Iris pigment epithelial cell (primary cell): ENCODE results near the gene ADAMTS14.

Experiments used
- DNase-seq: peaks from one replicate; pipeline ENCODE4 v3.0.0-alpha.2; 2011; ENCODE audit warnings: low read depth

Gene ADAMTS14

DNA sequence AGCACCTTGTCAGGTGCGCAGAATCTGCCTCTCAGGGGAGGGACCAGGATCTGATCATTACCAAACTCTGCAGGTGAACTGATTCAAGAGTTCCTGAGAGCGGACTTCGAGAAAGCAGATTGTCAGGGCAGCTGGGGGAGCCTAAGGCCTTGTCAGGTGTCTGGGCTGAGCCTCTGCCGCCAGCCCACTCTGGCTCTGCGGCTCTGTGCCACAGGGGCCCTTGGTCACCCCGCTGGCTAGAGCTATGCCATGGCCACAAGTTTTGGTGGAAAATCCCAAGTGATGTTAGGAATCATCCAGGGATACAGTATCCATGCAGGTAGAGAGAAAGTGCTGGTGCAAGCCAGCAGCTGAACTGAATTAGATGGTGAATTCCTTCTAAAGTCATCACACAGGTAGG lies 4.2 kb downstream of the ADAMTS14 start:
- no peak for DNase-seq

DNA sequence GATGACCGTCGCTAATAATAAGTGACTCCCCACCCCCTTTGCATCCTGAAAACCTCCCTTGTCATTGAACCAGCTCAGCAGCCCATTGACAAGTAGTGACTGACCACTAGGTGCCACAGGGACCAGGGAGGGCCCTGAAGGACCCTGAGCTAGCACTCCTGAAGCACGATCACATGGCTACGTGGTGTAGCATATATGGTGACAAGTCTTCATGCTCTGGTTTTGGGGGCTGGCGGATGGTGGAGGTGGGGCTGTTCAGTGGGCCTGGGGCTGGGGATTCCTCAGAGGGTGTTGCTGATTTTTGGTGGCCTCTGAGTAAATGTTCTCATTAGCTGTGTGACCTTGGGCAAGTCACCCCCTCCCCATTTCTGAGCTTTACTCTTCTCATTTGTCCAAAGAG lies 4.7 kb downstream of the ADAMTS14 start:
- no peak for DNase-seq

DNA sequence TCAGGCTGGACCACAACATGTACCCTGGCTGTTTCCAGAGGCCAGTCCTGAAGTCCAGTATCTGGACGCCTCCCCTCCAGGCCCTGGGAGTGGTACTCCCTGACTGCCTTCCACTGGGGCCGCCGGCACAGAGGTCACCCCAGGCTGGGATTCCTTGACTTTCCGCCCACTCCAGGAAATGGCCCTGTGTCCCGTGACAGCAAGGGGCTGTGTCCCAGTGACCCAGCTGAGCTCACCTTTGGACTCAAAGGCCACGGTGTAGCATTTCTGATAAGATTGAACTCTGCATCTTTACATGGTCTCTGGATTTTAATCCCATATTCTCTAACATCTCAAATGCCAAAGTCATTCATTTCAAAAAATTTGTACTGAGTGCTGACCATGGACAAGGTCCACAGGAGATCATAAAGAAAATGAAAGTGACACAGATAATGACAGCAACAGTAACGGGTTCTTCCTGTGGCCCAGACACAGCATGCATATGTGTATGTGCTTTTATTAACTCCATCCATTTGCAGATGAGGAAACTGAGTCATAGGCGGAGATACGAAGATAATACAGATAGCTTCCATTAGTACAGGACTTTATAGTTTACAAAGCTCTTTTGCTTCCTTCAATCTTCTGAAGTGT lies 5.4 kb downstream of the ADAMTS14 start:
- no peak for DNase-seq

DNA sequence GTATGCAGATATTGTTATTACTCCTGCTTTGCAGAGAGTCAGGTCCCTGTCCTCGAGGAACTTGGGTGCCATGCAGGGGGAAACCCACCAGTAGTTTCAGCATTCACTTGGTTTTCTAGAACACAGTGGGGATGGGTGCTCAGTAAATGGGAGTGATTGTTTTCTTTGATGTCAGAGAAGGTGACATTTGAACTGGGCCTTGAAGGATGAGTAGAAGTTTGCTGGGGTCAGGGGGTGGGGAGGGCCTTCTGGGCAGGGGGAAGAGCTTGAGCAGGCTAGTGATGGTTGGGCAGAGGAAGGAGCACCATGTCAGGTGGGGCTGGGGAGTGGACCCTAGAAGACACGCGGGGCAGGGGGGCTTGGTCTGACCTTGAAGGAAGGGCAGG lies 5.9 kb downstream of the ADAMTS14 start:
- no peak for DNase-seq

DNA sequence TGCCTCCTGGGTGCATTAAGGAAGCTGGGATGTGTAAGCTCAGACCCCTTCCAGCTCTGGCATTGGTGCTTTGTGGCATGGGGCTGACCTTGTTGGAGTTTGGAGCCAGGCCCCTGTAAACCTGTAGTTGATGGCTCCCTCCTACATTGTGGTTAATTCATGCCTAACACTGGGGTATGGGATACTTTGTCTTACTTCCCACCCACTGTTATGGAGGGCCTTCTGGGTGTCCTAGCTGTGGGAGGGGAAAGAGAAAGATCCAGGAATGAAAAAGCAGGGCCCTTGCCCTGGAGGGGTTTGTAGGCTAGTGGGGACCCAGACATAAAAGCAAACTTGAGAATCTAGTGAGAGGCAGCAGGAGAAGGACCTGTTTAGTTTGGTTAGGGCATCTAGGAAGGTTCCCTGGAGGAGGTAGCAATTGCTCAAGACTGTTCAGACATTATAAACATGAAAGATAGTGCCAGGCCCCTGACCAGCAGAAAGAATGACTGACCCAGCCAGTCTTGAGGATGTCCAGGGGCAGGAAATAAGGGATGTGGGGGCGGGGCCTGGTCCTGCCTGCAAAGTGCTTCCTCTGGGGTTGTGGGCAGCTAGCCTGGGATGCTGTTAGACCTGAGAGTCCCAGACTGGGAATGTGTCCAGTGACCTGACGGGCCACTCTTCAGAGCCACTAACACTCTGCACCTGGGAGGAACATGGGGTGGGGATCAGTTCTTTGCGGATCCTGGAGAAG lies 6.6 kb downstream of the ADAMTS14 start:
- DNase-seq = no peak

DNA sequence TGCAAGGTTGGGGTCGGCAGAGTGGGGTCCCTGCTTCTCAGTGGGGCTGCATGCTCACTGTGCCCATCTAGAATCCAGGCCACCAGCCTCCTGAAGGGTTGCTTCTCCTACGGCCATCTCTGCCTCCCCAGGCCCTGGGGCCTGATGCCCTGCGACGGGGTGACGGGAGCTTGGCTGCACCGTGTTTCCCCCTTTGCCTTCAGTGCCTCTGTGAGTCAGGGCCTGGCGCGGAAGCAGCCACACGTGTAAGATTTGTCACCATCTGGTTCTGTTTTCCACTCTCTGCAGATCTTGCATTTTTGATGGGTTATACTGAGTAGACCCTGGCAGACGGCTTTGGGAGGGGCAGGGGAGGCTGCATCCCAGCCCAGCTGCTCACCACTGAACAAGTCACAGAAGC lies 7.2 kb downstream of the ADAMTS14 start:
- DNase-seq = peak; percentile 56

DNA sequence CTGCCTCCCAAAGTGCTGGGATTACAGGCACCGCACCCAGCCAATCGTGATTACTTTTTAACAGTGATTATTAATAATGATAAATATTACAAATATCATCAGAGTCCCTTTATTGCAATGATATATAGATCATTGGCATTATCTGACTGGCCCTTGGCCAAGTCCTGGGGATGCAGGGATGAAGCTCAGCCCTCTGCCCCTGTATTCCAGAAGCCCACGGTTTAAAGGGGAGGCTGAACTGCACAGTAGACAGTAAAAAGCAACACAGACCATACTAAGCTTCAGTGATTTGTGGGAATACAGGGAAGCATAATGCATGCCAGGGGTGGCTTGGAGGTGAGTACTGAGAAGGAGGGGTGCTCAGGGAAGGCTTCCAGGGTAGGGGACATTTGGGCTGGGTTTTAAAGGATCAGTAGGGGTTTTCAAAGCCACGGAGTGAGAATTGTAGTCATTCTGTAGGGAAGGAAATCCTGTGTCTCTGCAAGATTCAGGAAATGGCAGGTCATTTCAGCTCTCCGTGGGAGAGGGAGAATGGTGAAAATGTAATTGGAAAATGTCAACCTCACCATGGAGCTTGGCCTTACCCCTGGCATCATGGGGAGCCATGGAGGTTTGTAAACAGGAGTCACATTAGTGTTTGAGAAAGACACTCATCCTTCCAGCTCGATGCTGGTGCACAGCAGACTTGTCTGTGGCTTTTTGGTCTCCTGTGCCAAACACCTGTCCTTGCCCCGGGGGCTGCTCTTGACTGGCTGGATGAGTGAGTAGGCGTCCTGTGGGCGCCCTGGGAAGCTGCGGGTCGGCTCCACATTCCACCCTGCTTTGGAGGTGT lies 8.8 kb downstream of the ADAMTS14 start:
- DNase-seq = no peak

DNA sequence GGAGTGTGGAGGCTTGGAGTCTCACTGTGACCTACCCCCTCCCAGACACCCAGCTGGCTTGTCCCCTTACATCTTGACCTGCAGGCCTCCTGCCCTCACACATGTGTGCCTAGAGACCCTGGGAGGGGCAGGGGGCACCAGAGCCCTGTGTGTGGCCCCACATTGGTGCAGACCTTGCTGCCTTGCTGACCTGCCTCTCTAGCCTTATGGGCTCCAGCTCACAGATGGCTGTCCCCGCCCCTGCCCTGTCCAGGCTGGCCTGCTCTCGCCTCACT lies 9.4 kb downstream of the ADAMTS14 start:
- no peak for DNase-seq

DNA sequence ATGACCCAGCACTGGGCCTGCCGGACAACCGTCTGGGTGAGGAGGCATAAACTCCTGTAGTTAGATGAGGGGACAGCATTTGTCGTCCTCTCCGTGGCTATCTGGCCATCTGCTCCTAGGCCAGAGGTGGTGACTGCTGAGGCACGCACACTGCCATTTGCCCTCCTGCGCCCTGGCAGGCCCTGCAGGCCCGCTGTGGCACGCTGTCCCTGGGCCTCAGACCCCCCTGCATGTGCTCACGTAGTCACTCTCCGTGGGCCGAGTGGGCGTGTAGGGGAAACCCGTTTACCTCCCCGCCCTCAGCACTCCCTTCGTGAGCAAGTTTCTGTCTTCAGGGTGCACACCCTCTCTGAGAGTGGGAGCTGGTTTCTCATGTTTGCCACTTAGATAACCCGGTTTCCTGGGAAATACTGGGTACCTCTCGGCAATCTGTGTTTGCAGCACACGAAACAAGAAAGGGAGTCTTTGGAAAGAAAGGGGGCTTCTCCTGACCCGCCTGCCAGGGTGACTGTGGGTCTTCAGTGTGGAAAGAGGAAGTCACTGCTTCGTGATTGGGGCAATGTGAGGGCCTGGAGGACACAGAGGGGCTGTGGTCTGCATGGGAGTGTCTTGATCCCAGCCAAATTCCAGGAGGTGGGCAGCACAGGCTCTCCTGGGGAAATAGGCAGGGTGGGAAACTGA lies 10.8 kb downstream of the ADAMTS14 start:
- DNase-seq = no peak

DNA sequence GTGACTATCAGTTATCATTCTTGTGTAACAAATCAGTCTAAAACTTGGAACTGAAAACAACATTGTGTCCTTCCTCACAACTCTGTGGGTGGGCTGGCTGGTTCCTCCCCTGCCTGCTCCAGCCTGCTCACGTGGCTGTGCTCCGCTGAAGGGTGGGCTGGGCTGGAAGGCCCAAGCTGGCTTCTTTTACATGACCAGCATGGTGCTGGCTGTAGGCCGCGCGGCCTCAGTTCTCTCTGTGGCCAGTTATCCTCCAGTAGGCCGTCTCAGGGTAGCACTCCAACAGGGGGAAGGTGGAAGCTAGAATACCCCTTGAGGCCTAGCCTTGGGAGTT lies 11.3 kb downstream of the ADAMTS14 start:
- no peak for DNase-seq

DNA sequence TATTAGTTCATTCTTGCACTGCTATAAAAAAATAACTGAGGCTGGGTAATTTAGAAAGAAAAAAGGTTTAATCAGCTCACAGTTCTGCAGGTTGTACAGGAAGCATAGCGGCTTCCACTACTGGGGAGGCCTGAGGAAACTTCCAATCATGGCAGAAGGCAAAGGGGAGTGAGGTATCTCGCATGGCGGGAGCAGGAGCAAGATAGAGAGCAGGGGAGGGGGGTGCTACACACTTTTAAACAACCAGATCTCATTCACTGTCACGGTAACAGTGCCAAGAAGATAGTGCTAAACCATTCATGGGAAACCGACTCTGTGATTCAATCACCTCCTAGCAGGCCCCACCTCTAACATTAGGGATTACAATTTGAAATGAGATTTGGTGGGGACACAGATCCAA lies 11.6 kb downstream of the ADAMTS14 start:
- no peak for DNase-seq

DNA sequence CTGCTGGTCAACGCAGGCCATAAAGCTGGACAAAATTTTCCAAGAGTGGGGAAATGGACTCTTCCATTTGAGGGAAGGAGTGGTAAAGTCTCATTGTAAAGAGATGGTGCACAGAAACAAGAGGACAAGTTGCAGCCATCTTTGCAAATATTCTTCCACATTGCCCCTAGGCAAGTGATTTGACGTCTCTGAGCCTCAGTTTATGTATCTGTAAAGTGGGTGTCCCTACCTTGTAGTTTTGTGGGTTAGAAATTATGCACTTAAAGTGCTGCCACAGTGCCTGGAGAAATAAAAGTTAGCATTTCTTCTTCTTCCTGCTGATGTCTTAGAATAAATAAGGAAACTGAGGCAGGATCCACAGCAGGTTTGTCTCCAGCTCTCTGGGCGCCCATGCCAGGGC lies 12.1 kb downstream of the ADAMTS14 start:
- DNase-seq = no peak

DNA sequence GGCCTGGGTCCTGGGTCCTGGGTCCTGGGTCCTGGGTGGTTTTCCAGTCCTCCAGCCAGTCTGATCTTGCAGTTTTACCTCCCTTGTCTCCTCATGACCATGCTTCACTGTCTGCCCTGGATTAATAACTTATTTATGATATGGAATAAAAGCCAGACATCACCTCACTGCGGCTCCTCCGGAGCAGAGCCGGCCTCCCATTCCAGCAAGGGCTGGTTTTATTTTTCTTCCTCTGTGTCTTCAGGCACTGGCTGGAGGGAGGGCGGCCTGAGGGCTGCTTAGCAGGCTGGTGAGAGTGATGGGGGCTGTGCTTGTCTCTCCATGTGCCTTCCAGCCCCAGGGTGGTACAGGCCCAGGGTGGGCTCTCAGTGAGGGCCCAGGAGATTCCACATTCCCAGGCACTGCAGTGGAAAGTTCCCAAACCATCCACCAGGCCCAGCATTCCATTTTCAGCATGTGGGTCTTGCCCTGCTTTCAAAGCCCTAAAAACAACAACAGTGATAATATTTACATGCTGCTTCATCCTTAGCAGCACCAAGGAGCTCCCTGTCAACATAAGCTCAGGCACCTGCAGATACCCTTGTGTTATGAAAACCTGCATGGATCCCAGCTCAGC lies 12.6 kb downstream of the ADAMTS14 start:
- no peak for DNase-seq

DNA sequence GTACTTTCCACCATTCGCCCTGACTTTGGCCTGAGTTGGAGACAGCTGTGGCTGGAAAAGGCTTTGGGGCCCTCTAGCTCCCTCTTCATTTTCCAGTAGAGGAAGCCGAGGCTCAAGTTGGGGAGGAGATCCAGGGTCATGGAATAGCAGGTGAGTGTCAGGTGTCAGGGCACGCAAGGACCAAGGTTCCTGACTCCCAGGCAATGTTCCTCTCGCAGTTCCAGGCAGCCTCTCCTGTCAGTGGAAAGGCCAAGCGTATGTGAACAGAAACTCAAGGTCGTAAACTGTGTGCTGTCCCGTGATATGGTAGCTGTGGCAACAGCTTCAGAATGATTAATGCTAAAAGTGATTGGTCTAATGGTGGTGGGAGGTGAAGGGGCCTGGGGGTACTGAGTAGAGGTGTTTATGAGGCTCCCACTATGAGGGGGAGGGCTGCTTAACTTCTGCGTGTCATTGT lies 13.2 kb downstream of the ADAMTS14 start:
- no peak for DNase-seq

DNA sequence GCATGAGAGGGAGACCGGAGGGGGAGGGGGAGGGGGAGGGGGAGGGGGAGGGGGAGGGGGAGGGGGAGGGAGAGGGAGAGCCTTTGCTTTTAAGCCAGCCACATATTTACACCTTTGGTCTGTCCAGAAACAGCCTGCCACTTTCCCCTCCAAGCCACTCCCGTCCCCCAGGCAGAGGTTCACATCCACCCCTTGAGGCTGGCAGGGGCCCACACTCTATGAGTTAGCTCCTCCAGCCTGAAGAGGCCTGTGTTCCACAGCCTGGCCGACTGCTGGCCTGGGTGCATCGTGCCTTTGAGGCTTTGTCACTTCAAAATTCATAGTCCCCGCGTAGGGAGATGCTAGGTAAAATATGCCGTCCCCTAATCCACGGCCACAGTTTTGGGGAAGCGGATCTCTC lies 16.5 kb downstream of the ADAMTS14 start:
- no peak for DNase-seq

DNA sequence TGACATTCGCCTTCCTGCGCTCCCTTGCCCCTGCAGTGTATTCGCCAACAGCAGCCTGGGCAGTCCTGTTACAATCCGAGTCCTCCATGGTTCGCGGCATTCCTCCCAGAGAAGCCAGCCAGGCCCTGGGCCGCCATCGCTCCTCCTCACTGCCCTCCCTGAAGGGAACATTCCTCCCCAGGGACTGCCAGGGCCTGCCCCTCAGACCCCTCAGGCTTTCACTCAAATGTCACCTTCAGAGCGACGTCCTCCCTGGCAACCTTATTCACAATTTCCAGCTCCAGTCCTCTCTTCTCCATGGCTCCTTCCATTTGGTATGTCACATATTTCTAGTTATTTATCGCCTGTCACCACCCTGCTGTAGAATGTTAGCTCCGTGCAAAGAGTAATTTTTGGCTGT lies 17.4 kb downstream of the ADAMTS14 start:
- DNase-seq = no peak

DNA sequence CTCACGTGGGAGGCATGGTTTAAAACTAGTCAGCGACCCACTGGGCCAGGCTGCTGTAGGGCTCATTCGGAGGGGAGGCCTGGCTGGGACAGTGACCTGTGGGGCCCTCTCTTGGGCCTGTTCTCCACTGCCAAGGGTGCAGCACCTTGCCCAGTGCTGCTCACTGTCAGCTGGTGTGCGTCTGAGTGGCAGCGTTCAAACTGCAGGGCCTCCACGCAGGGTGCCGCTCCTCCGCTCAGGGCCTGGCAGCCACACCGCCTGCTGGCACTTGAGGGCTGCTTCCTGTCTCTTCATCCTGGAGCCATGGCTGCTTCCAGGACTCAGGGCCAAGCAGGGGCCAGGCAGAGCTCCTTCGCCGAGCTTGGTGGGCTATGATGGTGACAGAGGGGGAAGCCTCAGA lies 18.3 kb downstream of the ADAMTS14 start:
- DNase-seq = no peak

DNA sequence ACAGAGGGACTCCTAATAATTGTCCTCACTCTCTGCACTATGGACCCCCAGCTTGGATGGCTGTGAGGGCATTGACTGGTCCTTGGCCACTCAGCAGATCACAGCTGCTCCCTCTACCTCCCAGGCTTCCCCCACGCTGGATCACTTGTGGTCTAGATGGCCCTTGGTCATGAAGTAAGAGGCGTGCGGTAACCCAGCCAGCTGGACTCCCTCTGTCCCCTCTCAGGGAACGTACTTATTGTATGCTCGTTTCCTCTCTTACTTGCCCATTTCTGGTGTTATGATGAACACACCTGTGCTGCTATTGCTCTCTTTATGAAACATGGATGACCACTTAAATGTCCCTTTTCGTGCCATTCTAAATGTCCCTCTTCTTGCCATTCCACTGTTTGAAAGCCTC lies 19.3 kb downstream of the ADAMTS14 start:
- DNase-seq = no peak

DNA sequence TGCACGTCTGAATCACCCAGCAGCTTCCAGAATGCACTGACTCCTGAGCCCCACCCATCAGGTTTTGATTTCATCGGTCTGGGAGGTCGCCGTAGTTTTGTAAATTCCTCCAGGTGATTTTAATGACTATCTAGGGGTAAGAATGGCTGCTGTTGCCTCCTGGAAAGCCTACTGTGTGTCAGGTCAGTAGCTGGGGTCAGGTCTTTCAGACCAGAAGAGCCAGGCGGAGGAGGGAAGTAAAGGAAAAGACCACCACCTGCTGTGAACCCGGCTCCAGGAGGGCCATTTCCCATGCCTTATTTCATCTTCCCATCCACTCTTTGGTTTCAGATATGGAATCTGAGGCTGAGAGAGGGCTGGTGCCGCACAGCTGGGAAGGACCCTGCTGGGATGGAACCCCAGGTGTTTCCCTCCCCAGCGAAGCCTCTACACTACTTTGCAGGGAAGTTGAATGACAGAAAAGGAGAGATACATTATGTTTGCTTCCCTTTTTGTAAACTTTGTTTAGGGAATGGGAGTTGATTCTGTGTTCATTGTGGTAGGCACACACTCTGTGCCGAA lies 19.8 kb downstream of the ADAMTS14 start:
- no peak for DNase-seq

DNA sequence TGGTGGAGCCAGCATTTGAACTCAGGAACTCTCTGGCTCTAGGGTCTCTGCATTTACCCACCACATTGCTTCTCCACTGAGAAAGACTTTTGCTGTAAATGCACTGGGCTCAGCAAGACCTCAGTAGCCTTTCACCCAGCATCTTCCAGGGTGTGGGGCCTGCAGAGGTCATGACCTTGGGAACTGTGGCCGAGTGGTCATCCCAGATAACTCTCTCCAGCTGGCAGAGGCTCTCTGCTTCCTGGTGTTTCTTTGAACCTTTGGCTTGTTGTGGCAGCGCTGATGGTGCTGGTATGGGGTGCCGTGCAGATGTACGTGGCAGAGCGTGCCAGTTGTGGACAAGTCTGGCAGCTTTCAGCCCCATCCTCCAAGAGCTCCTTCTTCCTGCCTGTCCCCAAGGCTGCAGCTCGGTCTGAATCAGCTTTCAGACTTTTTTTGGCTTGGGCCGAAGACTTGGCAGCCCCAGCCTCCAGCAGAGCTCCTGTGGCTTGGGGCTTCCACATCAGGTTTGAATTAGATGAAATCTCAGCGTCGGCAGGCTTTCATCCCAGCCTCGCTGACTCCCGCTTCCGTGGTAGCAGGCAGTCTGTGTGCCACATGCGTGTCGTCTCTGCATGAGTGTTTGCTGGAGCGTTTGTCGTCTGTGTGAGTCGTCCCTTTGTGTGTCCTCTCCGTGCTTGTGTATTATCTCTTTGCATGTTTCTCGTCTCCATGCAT lies 21.5 kb downstream of the ADAMTS14 start:
- DNase-seq = peak; percentile 44

DNA sequence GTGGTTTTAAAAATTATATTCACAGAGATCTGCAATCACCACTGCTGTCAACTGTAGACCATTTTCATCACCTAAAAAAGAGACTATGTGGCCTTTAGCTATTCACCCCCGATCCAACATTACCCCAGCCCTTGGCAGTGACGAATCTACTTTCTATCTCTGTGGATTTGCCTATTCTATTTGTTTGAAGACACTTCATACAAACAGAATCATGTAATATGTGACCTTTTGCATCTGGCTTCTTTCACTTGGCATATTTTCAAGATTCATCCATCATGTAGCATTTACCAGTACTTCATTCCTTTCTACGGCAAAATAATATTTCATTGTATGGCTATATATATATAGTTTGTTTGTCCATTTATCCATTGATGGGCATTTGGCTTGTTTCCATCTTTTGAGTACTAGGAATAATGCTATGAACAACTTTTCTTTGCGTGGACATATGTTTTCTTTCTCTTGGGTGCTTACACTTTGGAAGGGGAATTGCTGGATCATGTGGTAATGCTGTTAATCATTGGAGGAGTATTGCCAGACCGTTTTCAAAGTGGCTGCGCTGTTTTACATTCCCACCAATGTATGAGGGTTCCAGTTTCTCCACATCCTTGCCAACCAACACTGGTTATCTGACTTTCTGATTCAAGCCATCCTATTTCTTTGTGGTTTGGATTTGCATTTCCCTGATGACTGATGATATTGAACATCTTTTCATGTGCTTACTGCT lies 22.3 kb downstream of the ADAMTS14 start:
- DNase-seq = no peak
